ENCODE data around the gene LZTS2. TPM values are rescaled to one million over a fixed set of nuclear protein-coding genes. Genes with fewer than 3 reads are reported as not detected.

The LZTS2 gene
- polyA plus RNA-seq, 2 of the 4 experiments (the other 2 are of a cell fraction): 13.8 to 35.5 TPM

DNA sequence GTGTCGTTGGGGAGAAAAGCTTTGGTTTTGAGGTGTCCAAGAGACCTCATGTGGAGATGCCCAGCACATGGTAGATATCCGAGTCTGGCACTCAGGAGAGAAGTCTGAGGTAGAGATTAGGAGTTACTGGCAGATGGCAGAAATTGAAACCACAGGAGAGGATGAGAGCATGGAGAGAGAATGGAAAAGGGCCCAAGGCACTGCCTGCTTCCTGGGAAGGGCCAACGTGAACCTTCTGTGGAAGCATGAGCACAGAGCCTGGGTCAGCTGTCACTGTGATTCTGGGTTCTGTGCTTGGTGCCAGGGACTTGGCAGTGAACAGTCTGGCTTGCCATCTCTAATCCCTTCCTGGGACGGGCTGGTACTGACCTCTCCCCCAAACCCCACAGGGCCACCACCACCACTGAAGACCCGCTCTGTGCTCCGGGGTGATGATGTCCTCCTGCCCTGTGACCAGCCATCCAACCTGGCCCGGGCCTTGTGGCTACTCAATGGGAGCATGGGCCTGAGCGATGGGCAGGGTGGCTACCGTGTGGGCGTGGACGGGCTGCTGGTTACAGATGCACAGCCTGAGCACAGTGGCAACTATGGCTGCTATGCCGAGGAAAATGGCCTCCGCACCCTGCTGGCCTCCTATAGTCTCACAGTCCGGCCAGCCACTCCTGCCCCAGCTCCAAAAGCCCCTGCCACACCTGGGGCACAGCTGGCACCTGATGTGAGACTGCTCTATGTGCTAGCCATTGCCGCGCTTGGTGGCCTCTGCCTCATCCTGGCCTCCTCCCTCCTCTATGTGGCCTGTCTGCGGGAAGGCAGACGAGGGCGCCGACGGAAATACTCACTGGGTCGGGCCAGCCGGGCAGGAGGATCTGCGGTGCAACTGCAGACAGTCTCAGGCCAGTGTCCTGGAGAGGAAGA lies 16.4 kb upstream of the LZTS2 start:
- DNase-seq (ENCODE audit: low read depth in 1 of 2, low spot score in 1 of 2) (no peak), FAIRE-seq (no peak), ATAC-seq (no peak)
- POLR2A ChIA-PET: no interaction called here
- WGBS (ENCODE audit: missing lambda C conversion rate): 92% methylated on average over 15 of the region's 24 CpGs
- H3K4me2 ChIP-seq: no peak overlapping the region
- peaks cover 16% of the 10 kb centered on the region for H3K4me1 ChIP-seq
- no peak overlapping the region for H3K27ac ChIP-seq
- no peak overlapping the region for H3K4me3 ChIP-seq
- H3K9me3 ChIP-seq: no peaks in the 10 kb centered on the region
- CTCF ChIA-PET: interaction anchor here (0.6 to 25.8 kb wide), 6 partner anchors 9 to 33 kb away, joined by 3 to 608 read pairs (median 3); no protein-coding TSS in a partner anchor
- TF ChIP-seq RFX5 (IDR thresholded peaks at IDR 0.05): no peak
- TF ChIP-seq JUNB (IDR thresholded peaks at IDR 0.05): no peak
- TF ChIP-seq HOXB5 (CRISPR knock-in tag; IDR thresholded peaks at IDR 0.05): no peak
- no peak for TF ChIP-seq HDAC2 (IDR thresholded peaks at IDR 0.05)
- TF ChIP-seq RAD21 (conservative IDR thresholded peaks at IDR 0.05 in 1 of 2, IDR thresholded peaks at IDR 0.05 in 1 of 2): no peak
- TF ChIP-seq KDM1A (IDR thresholded peaks at IDR 0.05; ENCODE audit: low read depth): no peak
- TF ChIP-seq BHLHE40 (IDR thresholded peaks at IDR 0.05; ENCODE audit: low read depth, low read length): no peak

DNA sequence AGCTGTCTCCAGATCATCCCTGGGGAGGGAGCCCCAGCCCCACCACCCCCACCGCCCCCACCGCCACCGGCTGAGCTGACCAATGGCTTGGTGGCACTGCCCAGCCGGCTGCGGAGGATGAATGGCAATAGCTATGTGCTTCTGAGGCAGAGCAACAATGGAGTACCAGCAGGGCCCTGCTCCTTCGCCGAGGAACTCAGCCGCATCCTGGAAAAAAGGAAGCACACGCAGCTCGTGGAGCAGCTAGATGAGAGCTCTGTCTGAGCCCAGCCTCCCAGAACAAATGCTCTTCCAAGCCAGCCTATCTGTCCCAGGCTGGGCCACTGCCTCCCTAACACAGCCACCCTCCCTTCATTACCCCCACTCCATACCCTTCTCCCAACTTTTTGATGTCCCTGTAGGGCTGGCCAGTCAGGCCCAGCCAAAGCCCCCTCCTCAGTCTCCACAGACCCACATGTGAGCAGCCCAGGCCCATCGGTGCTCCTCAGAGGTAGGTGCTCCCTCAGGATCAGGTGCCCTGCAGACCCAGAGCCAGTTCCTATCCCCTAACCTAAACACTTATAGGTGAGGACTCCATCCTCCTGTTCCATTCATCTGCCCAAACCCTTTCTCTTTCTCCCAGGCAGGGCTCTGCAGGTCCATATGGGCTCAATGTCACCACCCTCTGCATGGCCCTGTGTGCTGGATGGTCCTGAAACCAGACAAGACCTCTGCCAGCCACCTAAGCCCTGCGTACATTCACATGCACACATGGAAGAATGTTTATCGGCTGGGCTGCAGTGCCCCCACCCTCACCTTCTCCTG lies 15.5 kb upstream of the LZTS2 start:
- Histone ChIP-seq H3K4me2 (no peak overlapping the region), H3K4me3 (no peak overlapping the region), H3K9me3 (no peaks in the 10 kb centered on the region), H3K27ac (no peak overlapping the region), H3K4me1 (peaks cover 25% of the 10 kb centered on the region)
- CTCF ChIA-PET: interaction anchor here (0.6 to 25.8 kb wide), 6 partner anchors 10 to 33 kb away, joined by 3 to 608 read pairs (median 8); partner anchors contain the start of gene LZTS2
- DNase-seq (ENCODE audit: low read depth in 1 of 2, low spot score in 1 of 2) (no peak), ATAC-seq (no peak), FAIRE-seq (no peak)
- POLR2A ChIA-PET: no interaction called here
- TF ChIP-seq HOXA7 (CRISPR knock-in tag; IDR thresholded peaks at IDR 0.05) (no peak), HEYL (CRISPR knock-in tag; IDR thresholded peaks at IDR 0.05) (no peak)
- TF ChIP-seq, protein P1, sequence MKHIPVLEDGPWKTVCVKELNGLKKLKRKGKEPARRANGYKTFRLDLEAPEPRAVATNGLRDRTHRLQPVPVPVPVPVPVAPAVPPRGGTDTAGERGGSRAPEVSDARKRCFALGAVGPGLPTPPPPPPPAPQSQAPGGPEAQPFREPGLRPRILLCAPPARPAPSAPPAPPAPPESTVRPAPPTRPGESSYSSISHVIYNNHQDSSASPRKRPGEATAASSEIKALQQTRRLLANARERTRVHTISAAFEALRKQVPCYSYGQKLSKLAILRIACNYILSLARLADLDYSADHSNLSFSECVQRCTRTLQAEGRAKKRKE (CRISPR knock-in tag; IDR thresholded peaks at IDR 0.05; ENCODE audit: low read depth): no peak
- TF ChIP-seq, protein P2, sequence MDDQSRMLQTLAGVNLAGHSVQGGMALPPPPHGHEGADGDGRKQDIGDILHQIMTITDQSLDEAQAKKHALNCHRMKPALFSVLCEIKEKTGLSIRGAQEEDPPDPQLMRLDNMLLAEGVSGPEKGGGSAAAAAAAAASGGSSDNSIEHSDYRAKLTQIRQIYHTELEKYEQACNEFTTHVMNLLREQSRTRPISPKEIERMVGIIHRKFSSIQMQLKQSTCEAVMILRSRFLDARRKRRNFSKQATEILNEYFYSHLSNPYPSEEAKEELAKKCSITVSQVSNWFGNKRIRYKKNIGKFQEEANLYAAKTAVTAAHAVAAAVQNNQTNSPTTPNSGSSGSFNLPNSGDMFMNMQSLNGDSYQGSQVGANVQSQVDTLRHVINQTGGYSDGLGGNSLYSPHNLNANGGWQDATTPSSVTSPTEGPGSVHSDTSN (IDR thresholded peaks at IDR 0.05): no peak
- 87% methylated on average over 12 of the region's 13 CpGs for WGBS (ENCODE audit: missing lambda C conversion rate)

DNA sequence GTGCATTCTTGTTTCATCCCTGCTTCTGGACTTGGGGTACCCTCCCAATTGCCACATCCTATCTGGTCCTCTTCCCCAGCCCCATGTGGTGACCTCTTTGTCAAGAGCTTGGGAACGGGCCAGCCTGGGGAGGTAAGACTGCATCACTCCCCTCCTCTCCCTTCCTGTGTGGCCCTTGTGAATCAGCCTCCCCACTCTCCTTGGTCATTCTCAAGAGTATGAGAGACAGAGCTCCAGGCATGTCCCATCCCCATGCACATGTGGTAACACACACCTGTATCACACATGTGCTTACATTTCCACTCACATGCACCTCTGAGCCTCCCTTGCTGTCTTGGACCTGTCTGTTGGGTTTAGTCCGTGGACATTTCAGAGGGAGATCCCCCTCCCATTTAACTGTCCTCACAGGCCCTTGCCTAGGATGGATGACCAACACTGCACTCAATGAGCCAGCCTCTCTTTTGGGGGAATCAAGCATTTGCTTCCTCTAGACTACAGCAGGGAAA lies 14.9 kb upstream of the LZTS2 start:
- Histone ChIP-seq H3K4me1 (peaks cover 31% of the 10 kb centered on the region), H3K4me3 (no peak overlapping the region), H3K9me3 (no peaks in the 10 kb centered on the region), H3K27ac (no peak overlapping the region), H3K4me2 (no peak overlapping the region)
- CTCF ChIA-PET: interaction anchor here (1.0 to 25.8 kb wide), 8 partner anchors 10 to 65 kb away, joined by 3 to 608 read pairs (median 8); partner anchors contain the start of genes LZTS2 and SEMA4G
- FAIRE-seq (no peak), DNase-seq (ENCODE audit: low read depth in 1 of 2, low spot score in 1 of 2) (no peak), ATAC-seq (no peak)
- 90% methylated on average over 2 of the region's 2 CpGs for WGBS (ENCODE audit: missing lambda C conversion rate)
- POLR2A ChIA-PET: no interaction called here
- TF ChIP-seq, protein P3, sequence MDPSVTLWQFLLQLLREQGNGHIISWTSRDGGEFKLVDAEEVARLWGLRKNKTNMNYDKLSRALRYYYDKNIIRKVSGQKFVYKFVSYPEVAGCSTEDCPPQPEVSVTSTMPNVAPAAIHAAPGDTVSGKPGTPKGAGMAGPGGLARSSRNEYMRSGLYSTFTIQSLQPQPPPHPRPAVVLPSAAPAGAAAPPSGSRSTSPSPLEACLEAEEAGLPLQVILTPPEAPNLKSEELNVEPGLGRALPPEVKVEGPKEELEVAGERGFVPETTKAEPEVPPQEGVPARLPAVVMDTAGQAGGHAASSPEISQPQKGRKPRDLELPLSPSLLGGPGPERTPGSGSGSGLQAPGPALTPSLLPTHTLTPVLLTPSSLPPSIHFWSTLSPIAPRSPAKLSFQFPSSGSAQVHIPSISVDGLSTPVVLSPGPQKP (IDR thresholded peaks at IDR 0.05; ENCODE audit: low read depth, low read length): no peak
- TF ChIP-seq MYC (IDR thresholded peaks at IDR 0.05; ENCODE audit: borderline replicate concordance, low read length) (no peak), NPAS2 (CRISPR knock-in tag; IDR thresholded peaks at IDR 0.05; ENCODE audit: borderline replicate concordance) (no peak), HOXB13 (CRISPR knock-in tag; IDR thresholded peaks at IDR 0.05; ENCODE audit: low read depth) (no peak), MAZ (IDR thresholded peaks at IDR 0.05; ENCODE audit: borderline replicate concordance, low read depth, low read length) (no peak), RCOR1 (IDR thresholded peaks at IDR 0.05; ENCODE audit: low read depth, low read length) (no peak), RARB (CRISPR knock-in tag; IDR thresholded peaks at IDR 0.05) (no peak), ZFP36 (IDR thresholded peaks at IDR 0.05; ENCODE audit: borderline replicate concordance, partially characterized antibody) (no peak), EHMT2 (IDR thresholded peaks at IDR 0.05; ENCODE audit: low read depth) (no peak), FOXS1 (CRISPR knock-in tag; IDR thresholded peaks at IDR 0.05) (no peak), EP300 (IDR thresholded peaks at IDR 0.05) (no peak), SREBF2 (IDR thresholded peaks at IDR 0.05) (no peak), RFX5 (IDR thresholded peaks at IDR 0.05) (no peak), POLR2AphosphoS2 (conservative IDR thresholded peaks at IDR 0.05; ENCODE audit: low read length) (no peak), CBX2 (IDR thresholded peaks at IDR 0.05; ENCODE audit: borderline replicate concordance, low read depth) (no peak), EHF (CRISPR knock-in tag; IDR thresholded peaks at IDR 0.05) (no peak)
- TF ChIP-seq, protein P4, sequence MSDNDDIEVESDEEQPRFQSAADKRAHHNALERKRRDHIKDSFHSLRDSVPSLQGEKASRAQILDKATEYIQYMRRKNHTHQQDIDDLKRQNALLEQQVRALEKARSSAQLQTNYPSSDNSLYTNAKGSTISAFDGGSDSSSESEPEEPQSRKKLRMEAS (IDR thresholded peaks at IDR 0.05): no peak
- TF ChIP-seq, protein P2 (IDR thresholded peaks at IDR 0.05): no peak

All from A549 (cell line).